AG04450 (cell line): ENCODE data around the gene SGSM2. TPM values are rescaled to one million over a fixed set of nuclear protein-coding genes. Genes with fewer than 3 reads are reported as not detected.

Source experiments
- CTCF ChIA-PET: fragments of 300-600, 350-600 bp; formaldehyde crosslinking; extraction: SDS; loops from one replicate; lab custom pipeline; 2022; ENCODE audit warnings: antibody characterized with exemption, inconsistent platforms; lab: Charles Lee
- POLR2A ChIA-PET: fragments of 350-600 bp; formaldehyde crosslinking; extraction: SDS; loops from one replicate; lab custom pipeline; 2021; ENCODE audit warnings: antibody characterized with exemption, inconsistent platforms; lab: Yijun Ruan, JAX
- DNase-seq: peaks from one replicate; pipeline ENCODE4 v3.0.0-alpha.2; 2011; ENCODE audit warnings: low read depth, low spot score
- H3K27ac ChIP-seq: one replicate; pipeline ENCODE4 v1.5.1; 2012; ENCODE audit warnings: low read depth, low read length, control low read depth
- H3K27me3 ChIP-seq: one replicate; pipeline ENCODE4 v1.6.0; 2012; ENCODE audit warnings: low read length; ENCODE audit not compliant: control insufficient read depth, insufficient read depth
- H3K4me3 ChIP-seq: 2 replicates; pipeline ENCODE4 v1.5.1; 2011; ENCODE audit warnings: mild to moderate bottlenecking, low read depth, low read length, control low read depth
- H3K9me3 ChIP-seq: 2 replicates; pipeline ENCODE4 v1.5.1; 2012; ENCODE audit warnings: low read length; ENCODE audit not compliant: control insufficient read depth, insufficient read depth
- CTCF ChIP-seq: IDR thresholded peaks from 2 replicates; pipeline ENCODE4 v1.5.1; 2011; ENCODE audit warnings: low read depth, low read length, control low read depth, inconsistent platforms
- polyA plus RNA-seq: library from polyadenylated mRNA; depleted of rRNA; stranded (reverse); fragments of >200 nt; gene quantifications from 2 replicates; pipeline ENCODE4 v1.2.3, GENCODE V29; 2011

Gene SGSM2
- polyA plus RNA-seq, 1 experiment: 19.7 TPM

DNA sequence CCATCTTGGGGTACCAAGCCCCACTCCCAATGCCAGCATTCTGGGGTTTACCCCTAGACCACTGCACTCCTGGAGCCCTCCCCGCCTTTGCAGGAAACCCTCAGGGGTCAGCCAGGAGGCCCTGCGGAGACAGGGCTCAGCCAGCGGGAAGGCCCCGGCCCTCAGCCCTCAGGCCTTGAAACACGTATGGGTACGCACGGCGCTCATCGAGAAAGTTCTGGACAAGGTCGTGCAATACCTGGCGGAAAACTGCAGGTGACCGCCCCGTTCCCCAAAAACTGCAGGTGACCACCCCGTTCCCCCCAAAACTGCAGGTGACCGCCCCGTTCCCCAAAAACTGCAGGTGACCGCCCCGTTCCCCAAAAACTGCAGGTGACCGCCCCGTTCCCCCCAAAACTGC, 24.7 kb downstream of the SGSM2 start:
- TF ChIP-seq CTCF: no peak
- H3K27me3 ChIP-seq: no peaks in the 10 kb centered on the region
- H3K4me3 ChIP-seq: no peak overlapping the region
- ChIA-PET CTCF (interaction anchor here (1.0 kb wide), 1 partner anchor 9 kb away, joined by 6 read pairs; no protein-coding TSS in a partner anchor), POLR2A (no interaction called here)
- no peaks in the 10 kb centered on the region for H3K9me3 ChIP-seq
- DNase-seq: no peak
- no peak overlapping the region for H3K27ac ChIP-seq

DNA sequence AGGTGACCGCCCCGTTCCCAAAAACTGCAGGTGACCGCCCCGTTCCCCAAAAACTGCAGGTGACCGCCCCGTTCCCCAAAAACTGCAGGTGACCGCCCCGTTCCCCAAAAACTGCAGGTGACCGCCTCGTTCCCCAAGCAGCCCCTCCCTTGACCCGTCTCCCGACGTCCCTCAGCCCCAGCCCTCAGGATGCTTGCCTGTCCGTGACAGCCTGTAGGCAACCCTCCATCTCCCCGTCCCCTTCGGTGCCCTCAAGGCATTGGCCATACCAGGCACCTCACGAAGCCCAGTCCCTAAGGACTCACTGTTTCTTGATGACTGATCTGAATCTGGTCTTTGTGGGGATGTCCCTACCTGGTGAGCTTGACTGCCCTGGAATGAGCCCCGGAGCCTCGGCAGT, 25.1 kb downstream of the SGSM2 start:
- Histone ChIP-seq H3K27me3 (no peaks in the 10 kb centered on the region), H3K4me3 (no peak overlapping the region), H3K27ac (no peak overlapping the region), H3K9me3 (no peaks in the 10 kb centered on the region)
- POLR2A ChIA-PET: no interaction called here
- CTCF ChIA-PET: no interaction called here
- TF ChIP-seq CTCF: no peak
- no peak for DNase-seq

- CTCF ChIA-PET: no interaction called here
- H3K27ac ChIP-seq: no peak overlapping the region
- TF ChIP-seq CTCF: no peak
- H3K9me3 ChIP-seq: no peaks in the 10 kb centered on the region
- DNase-seq: no peak
- H3K27me3 ChIP-seq: no peaks in the 10 kb centered on the region
- no peak overlapping the region for H3K4me3 ChIP-seq
- POLR2A ChIA-PET: interaction anchor here (0.7 kb wide), 1 partner anchor 22 kb away, joined by 3 read pairs; no protein-coding TSS in a partner anchor
These were observed 25.6 kb downstream of the SGSM2 start for GRCh38 chr17:2362881-2363280.

- TF ChIP-seq CTCF: no peak
- Histone ChIP-seq H3K27ac (no peak overlapping the region), H3K27me3 (no peaks in the 10 kb centered on the region), H3K9me3 (no peaks in the 10 kb centered on the region), H3K4me3 (no peak overlapping the region)
- no peak for DNase-seq
- POLR2A ChIA-PET: interaction anchor here (0.7 kb wide), 1 partner anchor 21 kb away, joined by 3 read pairs; no protein-coding TSS in a partner anchor
- CTCF ChIA-PET: no interaction called here
These were observed 26.0 kb downstream of the SGSM2 start for GRCh38 chr17:2363318-2363717.

DNA sequence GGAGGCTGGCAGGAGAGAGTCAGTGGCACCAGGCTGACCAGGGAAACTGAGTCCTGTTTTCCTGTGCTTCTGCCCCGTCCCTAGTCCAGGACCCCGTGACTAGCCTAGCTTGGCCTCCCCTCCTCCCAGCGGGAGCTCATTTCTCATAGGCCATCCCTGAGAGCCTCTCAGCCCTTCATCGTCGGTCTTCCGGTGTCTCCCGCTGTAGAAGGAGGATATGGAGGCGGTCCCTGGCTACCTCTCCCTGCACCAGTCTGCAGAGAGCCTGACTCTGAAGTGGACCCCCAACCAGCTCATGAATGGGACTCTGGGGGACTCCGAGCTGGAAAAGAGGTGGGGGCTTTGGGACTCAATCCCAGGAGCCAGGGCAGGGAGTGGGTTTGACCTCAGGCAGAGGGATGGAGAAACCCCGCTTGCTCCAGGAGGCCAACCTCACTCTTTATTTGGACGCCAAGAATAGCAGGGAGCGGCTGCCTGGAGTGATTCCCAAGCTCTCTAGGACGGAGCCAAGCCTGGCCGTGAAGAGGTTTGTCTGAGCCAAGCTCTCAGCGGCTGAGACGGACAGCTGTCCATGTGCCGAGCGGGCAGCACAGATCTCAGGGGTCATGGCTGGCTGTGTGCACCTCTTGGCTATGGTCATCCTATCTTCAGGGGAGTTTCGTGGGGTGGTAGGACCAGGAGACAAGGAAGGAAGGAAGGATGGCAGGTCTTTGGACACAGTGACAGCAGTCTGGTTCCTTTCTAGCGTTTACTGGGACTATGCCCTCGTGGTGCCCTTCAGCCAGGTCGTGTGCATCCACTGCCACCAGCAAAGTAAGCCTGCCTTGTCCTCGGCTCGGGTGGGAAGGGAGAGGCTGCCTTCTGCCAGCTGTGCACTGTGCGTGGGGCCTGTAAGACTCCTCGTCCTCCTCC, 26.8 kb downstream of the SGSM2 start:
- CTCF ChIA-PET: interaction anchor here (1.4 kb wide), 1 partner anchor 19 kb away, joined by 3 read pairs; no protein-coding TSS in a partner anchor
- no peak for DNase-seq

More for the DNA sequence above, 26.8 kb downstream of the SGSM2 start:
- Histone ChIP-seq H3K27me3 (no peaks in the 10 kb centered on the region), H3K9me3 (no peaks in the 10 kb centered on the region), H3K4me3 (no peak overlapping the region), H3K27ac (no peak overlapping the region)
- POLR2A ChIA-PET: interaction anchor here (0.7 kb wide), 1 partner anchor 21 kb away, joined by 3 read pairs; no protein-coding TSS in a partner anchor
- TF ChIP-seq CTCF: no peak
